NCI-H82 treated with DMSO at 0.1 percent for 48 hours (cell line): ENCODE results near the gene RHOC.
A peak's percentile ranks its signal among the peaks of the same experiment; 100 is the strongest.

Experiments
- DNase-seq: peaks from one replicate; lab custom pipeline; 2025; ENCODE audit not compliant: unreplicated experiment; lab: John Stamatoyannopoulos, UW

Gene RHOC

DNA sequence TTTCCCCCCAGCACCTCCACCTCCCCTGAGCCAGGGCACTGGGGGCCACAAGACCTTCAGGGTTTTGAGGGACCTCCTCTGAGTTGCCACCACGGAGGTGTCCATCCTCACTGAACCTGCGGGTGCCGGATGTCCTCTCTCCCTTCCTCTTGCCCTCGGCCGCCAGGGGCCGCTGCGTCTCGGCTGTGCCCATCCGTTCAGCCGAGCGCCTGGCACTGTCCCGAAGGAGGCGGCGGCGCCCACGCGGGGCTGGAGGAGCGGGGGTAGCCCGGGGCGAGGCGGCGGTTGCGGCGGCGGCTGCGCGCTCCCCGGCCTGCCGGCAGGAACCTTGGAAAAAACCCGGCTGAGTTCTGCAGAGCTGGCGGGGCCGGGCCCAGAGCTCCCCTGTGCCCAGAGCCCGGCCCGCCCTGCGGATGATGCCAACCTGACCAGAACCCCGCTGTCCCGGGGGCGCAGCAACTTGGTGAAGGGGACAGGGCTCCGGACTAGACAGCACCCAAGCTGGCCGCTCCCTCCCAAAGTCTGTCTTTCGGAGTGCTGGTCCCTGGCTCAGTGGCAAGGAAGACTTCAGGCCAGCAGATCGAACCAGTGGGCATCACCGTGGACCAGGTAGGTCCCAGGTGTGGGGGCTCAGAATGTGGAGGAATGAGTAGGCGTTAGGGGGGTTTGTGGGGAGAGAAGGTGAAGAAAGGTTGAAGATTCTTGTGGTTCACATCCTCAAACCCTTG, 11.9 kb upstream of the RHOC start:
- DNase-seq: peak; percentile 31

DNA sequence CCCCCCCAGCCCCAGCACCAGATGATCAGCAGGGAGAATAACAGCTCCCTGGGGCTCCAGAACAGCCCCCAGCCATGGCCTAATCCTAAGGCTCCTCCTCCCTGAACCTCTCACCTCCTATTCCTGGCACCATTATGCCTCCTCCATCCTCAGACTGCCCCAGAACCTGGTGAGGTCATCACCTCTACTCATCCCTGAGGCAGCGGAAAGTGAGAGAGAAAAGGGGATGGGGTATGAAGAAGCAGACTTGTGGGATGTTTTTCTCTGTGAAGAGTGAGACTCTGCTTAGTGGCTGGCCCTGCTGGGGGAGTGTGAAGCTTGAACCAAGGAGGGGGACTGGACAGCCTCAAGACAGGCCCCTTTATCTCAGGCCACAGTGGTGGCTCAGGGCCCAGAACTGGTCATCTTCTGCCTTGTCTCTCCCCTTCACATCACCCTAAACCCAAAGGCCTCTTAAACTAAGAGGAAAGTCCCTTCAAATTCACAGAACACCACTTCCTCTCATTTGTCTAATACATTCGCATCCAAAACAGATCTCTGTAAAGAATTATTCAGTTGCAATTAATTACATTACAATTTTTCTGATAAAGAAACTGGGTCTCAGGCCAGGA, 10.4 kb upstream of the RHOC start:
- no peak for DNase-seq

GRCh38 chr1:112716133-112716720, 9.3 kb upstream of the RHOC start:
- peak; percentile 72 for DNase-seq

- DNase-seq: peak; percentile 86
These were observed 8.5 kb upstream of the RHOC start, which contains the start of gene PPM1J for GRCh38 chr1:112715264-112716053. PPM1J (minus strand) TSS chr1:112715332; CDS start chr1:112715301, 31 bp downstream.

DNA sequence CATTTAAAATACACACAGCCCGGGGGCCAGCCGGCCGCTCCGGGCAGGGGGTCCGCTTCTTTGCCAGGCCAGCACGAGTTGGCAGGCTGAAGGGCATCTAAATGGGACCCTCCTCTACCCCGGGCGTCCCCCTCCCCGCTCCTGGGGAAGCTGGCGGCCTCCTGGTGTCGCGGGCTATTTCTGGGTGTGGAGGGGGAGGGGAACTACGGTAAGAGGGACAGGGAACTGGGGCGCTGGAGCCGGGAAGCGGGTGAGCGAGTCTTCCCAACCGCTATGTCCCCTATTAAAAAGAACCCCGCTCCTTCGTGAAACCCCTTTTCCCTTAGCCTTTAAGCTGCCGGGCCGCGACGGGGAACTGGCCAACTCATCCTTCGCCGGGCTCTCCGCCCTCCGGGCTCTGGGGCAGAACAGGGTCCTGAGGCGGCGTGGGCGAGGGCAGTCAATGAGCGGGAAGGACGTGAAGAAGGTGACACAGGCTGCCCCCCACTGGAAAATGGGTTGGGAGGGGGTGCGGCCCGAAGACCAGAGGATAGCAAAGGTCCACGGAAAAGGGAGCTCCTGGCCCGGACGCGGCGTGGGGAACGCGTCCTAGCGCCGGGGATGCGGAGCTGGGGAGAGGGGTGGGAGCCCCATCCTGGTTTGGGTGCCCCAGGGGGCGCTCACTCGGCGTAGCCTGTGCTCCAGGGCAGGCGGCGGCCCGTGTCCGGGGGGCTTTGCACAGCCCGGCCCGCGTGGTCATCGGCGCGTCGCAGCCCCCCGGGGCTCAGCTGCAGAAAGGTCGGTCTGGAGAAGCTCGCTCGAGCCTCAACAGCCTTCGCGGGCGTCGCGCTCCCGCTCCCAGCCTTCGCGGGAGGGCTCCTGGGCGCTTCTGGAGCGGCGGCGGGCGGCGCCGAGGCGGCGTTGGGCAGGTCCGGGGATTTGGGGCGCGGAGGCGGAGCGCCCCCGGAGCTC, 7.7 kb upstream of the RHOC start:
- DNase-seq: no peak

DNA sequence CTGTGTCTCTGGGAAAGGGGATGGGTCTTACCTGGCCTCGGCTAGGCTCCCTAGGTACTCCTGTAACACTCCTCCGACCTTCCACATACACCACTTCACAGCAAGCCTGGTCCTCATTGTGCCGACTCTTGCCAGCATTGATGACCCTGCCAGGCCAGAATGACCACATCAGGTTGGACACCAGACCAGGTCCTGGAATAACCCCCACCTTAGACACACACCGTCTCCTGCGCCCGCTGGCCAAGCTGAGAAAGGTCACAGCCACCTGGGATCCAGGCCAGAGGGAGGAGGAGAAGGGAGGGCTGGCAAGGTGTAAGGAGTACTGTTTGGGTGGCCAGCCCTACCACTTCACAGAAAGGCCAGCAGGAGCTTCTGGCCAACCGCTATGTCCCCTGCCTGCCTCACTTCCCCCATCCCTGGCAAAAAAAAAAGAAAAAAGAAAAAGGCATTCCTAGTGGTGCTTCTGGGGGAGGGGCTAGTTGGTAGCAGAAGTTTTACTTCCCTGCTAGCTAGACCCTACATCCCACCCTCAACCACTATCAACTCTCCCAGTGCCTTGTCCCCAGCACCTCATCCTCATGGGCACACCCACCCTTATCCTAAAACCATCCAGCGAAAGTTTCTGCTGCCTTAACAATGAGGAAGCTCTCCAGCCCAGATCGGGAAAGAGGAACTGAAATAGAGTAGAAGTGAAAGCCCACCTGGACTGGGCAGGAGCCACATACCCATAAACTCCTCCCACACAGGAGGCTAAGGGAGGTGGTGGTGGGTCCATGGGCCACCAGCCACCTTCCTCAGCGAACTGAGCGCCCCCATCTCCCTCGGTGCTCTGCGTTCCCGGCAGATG, 6.8 kb upstream of the RHOC start:
- DNase-seq: no peak

- DNase-seq: no peak
These were observed 5.8 kb upstream of the RHOC start for GRCh38 chr1:112712701-112713128.

DNA sequence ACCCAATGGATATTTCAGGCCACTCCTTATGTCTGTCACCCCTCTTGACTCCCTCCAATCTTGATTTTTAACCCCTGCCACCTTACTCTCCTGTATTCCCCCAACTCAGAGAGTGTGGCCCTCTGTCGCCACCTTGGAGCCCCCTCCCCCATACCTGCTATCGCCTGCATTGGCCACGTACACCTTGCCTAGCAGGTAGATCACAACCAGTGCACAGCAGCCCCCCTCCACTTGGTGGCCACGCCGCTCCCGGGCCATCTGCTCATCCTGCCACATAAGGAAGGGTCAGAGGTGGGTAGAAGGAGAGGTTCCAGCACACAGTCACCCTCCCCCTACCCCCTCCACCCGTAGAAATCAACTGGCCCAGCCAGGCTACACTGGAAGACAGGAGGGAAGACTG, 5.3 kb upstream of the RHOC start:
- no peak for DNase-seq

DNA sequence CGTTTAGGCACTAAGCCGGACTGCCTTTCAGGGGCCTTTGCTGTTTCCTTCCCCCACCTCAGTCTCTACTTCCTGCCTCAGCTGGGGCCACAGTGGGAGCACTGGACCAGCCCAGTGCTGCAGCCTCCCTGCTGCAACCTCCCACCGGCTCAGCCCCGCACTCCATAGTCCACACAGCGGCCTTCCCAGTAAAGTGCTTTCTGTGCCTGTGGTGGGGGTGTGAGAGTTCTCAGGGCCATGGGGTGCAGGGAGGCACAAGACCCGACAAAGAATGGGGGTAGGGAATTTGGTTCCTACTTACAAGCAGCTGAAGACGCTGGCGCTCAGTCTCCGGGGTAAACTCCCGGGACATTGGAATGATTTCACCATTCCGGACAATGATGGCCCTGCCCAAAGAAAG, 4.7 kb upstream of the RHOC start:
- no peak for DNase-seq

GRCh38 chr1:112711041-112711440, 4.1 kb upstream of the RHOC start:
- DNase-seq: no peak

GRCh38 chr1:112710586-112710985, 3.7 kb upstream of the RHOC start:
- DNase-seq: no peak

GRCh38 chr1:112710159-112710558, 3.2 kb upstream of the RHOC start:
- no peak for DNase-seq

- no peak for DNase-seq
These were observed 1.6 kb upstream of the RHOC start for GRCh38 chr1:112708489-112708888.

DNA sequence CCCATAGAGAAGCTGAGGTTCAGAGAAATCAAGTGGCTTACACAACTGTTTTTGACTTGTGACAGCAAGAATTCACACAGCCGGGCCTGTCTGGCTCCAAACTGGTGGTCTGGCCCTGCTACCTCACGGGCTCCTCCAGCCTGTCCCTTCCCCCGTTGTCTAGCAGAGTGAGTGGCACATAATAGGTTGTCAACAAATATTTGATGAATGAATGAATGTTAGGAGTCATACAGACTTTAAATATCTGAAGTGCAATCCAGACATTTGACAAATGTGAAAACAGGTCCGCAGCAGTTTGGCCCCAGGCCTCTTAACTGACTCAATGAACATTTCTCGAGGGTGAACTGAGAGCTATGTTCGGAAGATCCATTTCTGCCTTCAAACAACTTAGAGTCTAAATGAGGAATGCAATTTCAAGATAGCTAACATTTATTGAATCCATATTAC, 1.1 kb upstream of the RHOC start:
- DNase-seq: no peak

- DNase-seq: peak; percentile 76
These were observed 484 bp upstream of the RHOC start for GRCh38 chr1:112707221-112708001.

DNA sequence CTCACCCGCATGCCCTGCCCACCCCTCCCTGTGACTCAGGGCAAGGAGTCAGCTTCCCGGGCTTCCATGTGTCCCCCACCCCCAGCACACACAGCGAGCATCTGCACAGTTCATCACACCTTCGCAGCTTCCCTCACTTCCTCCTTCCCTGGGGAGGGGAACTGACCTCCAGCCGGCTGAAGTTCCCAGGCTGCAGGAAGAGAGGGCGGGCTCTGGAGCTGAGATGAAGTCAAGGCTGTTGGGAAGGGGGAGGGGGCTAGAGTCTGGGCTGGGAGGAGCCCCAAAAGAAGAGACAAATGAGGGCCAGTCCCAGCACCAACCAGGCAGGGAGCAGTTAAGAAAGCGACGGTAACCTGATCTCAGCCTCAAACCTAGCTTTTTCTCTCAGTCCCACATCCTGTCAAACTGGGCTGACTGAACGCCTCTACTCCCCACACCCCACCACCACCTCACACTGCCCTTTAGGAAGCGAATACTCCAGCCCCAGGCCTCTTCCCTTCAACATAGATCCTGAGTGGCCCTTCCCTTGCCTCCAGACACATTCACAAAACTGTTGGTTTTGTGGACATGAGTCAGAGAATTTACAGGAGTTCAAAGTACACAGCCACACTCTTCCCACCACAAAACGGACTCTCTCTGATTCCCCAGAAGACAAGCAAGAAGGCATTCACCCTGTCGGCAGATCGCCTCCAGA, 1.8 kb downstream of the RHOC start:
- peak; percentile 39 for DNase-seq

- no peak for DNase-seq
These were observed 2.5 kb downstream of the RHOC start for GRCh38 chr1:112704391-112704933.

- DNase-seq: no peak
These were observed 3.2 kb downstream of the RHOC start for GRCh38 chr1:112703706-112704105.
